Stimulated activated naive CD8-positive, alpha-beta T cell treated with anti-CD3 and anti-CD28 coated beads, Interleukin-15, amount 100 ng/mL, for 72 hours (primary cell): Measurements from ENCODE around the gene CENPN.

Experiments
- ATAC-seq: fragments of 150-1000 bp; cut with Tn5 transposase; 2 replicates; pipeline ENCODE4 v1.10.0; 2021; ENCODE audit warnings: mild to moderate bottlenecking, moderate library complexity
- DNase-seq, 2 donors: peaks; one replicate each; pipeline ENCODE4 v3.0.0; 2021 to 2022
- H3K27ac Mint-ChIP-seq, 2 donors: one replicate each; pipeline ENCODE4 v1.8.0; 2022; ENCODE audit warnings: mild to moderate bottlenecking in 2 of 2, mixed read lengths in 2 of 2, moderate library complexity in 2 of 2
- H3K27me3 Mint-ChIP-seq: one replicate; pipeline ENCODE4 v1.8.0; 2022; ENCODE audit warnings: mixed read lengths
- H3K4me1 Mint-ChIP-seq: one replicate; pipeline ENCODE4 v1.8.0; 2022; ENCODE audit warnings: mild to moderate bottlenecking, mixed read lengths
- H3K4me3 Mint-ChIP-seq, 2 donors: one replicate each; pipeline ENCODE4 v1.8.0; 2022; ENCODE audit warnings: mild to moderate bottlenecking in 2 of 2, mixed read lengths in 2 of 2, moderate library complexity in 1 of 2
- H3K9me3 Mint-ChIP-seq, 2 donors: one replicate each; pipeline ENCODE4 v1.8.0; 2022; ENCODE audit warnings: mixed read lengths in 2 of 2

The CENPN gene

GRCh38 chr16:80985611-80986010, 21.4 kb upstream of the CENPN start:
- Mint-ChIP-seq H3K27me3 (no peaks in the 10 kb centered on the region), H3K4me3 (no peak overlapping the region), H3K9me3 (no peaks in the 10 kb centered on the region), H3K4me1 (peaks cover 18% of the 10 kb centered on the region), H3K27ac (no peak overlapping the region)
- ATAC-seq (no peak), DNase-seq (no peak)

GRCh38 chr16:80986557-80986956, 20.5 kb upstream of the CENPN start:
- Mint-ChIP-seq H3K27me3 (no peaks in the 10 kb centered on the region), H3K4me3 (no peak overlapping the region), H3K4me1 (peaks cover 18% of the 10 kb centered on the region), H3K9me3 (no peaks in the 10 kb centered on the region), H3K27ac (no peak overlapping the region)
- no peak for ATAC-seq
- no peak for DNase-seq

- DNase-seq (no peak), ATAC-seq (no peak)
- Mint-ChIP-seq H3K4me1 (peaks cover 19% of the 10 kb centered on the region), H3K27ac (peak overlapping the region in 1 of 2 donors; percentile 10), H3K27me3 (no peaks in the 10 kb centered on the region), H3K4me3 (no peak overlapping the region), H3K9me3 (no peaks in the 10 kb centered on the region)
Measured at GRCh38 chr16:80988756-80989155, 18.3 kb upstream of the CENPN start.

DNA sequence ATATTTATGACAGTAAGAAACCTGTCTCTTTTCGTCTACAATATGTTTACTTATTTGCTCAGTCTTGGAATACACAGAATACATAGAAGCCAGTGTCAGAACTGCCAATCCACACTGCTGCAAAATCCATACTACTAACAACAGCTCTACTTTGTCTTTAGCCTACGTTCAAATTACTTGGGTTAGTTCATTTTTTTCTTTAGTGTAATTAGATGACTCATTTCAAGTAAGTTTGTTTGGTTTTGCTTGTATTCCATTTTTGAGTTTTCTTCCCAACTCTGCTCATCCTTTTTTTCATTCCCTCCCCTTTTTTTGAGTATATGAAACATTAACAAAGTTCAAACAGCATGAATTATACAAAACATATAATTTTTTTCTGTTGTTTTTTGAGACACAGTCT, 17.2 kb upstream of the CENPN start:
- DNase-seq (no peak), ATAC-seq (no peak)
- H3K4me1 Mint-ChIP-seq: peaks cover 29% of the 10 kb centered on the region
- H3K9me3 Mint-ChIP-seq: no peaks in the 10 kb centered on the region
- no peak overlapping the region for H3K27ac Mint-ChIP-seq
- no peaks in the 10 kb centered on the region for H3K27me3 Mint-ChIP-seq
- H3K4me3 Mint-ChIP-seq: no peak overlapping the region

- Mint-ChIP-seq H3K4me3 (no peak overlapping the region), H3K27me3 (no peaks in the 10 kb centered on the region), H3K27ac (no peak overlapping the region), H3K9me3 (no peaks in the 10 kb centered on the region), H3K4me1 (peaks cover 35% of the 10 kb centered on the region)
- no peak for ATAC-seq
- DNase-seq: no peak
Measured at GRCh38 chr16:80990577-80990976, 16.4 kb upstream of the CENPN start.

- DNase-seq: no peak
- no peak for ATAC-seq
- no peaks in the 10 kb centered on the region for H3K9me3 Mint-ChIP-seq
- H3K27me3 Mint-ChIP-seq: no peaks in the 10 kb centered on the region
- peaks cover 35% of the 10 kb centered on the region for H3K4me1 Mint-ChIP-seq
- no peak overlapping the region for H3K4me3 Mint-ChIP-seq
- H3K27ac Mint-ChIP-seq: peak overlapping the region in 1 of 2 donors; percentile 43
Measured at GRCh38 chr16:80990978-80991377, 16.0 kb upstream of the CENPN start.

- Mint-ChIP-seq H3K27me3 (no peaks in the 10 kb centered on the region), H3K27ac (no peak overlapping the region), H3K4me3 (no peak overlapping the region), H3K9me3 (no peaks in the 10 kb centered on the region), H3K4me1 (peaks cover 31% of the 10 kb centered on the region)
- no peak for ATAC-seq
- no peak for DNase-seq
Measured at GRCh38 chr16:80991792-80992430, 15.1 kb upstream of the CENPN start.

DNA sequence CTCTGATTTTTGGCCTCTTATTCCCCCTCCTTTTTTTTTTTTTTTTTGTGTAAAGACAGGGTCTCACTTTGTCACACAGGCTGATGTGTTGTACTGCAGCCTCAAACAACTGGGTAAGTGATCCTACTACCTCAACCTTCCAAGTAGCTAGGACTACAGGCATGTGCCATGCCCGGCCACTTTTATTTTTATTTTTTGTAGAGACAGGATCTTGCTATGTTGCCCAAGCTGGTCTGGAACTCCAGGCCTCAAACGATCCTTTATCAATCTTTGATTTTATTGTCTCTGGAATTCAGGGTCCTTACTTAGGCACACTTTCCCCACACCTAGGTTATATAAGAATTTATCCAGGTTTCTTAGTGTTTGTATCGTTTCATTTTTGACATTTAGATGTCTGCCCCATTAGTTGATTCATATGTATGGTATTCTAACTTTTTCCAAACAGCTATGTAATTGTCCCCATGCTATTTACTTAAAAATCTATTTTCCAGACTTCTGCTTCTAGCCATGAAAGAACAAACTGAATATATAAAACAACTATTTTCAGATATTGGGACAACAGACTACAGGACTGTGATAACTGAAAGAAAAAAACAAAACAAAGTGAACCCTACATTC, 14.2 kb upstream of the CENPN start:
- peaks cover 31% of the 10 kb centered on the region for H3K4me1 Mint-ChIP-seq
- H3K27me3 Mint-ChIP-seq: no peaks in the 10 kb centered on the region
- H3K4me3 Mint-ChIP-seq: no peak overlapping the region
- H3K9me3 Mint-ChIP-seq: no peaks in the 10 kb centered on the region
- H3K27ac Mint-ChIP-seq: no peak overlapping the region
- DNase-seq: no peak
- no peak for ATAC-seq

GRCh38 chr16:80993307-80993706, 13.7 kb upstream of the CENPN start:
- H3K4me3 Mint-ChIP-seq: no peak overlapping the region
- peaks cover 32% of the 10 kb centered on the region for H3K4me1 Mint-ChIP-seq
- H3K9me3 Mint-ChIP-seq: no peaks in the 10 kb centered on the region
- no peak for ATAC-seq
- no peak overlapping the region for H3K27ac Mint-ChIP-seq
- H3K27me3 Mint-ChIP-seq: no peaks in the 10 kb centered on the region
- DNase-seq: no peak

GRCh38 chr16:80993834-80994233, 13.2 kb upstream of the CENPN start:
- H3K4me3 Mint-ChIP-seq: no peak overlapping the region
- DNase-seq (no peak), ATAC-seq (no peak)
- peaks cover 0 to under 1% of the 10 kb centered on the region in 2 donors for H3K9me3 Mint-ChIP-seq
- no peak overlapping the region for H3K27ac Mint-ChIP-seq
- peaks cover 36% of the 10 kb centered on the region for H3K4me1 Mint-ChIP-seq
- no peaks in the 10 kb centered on the region for H3K27me3 Mint-ChIP-seq

DNA sequence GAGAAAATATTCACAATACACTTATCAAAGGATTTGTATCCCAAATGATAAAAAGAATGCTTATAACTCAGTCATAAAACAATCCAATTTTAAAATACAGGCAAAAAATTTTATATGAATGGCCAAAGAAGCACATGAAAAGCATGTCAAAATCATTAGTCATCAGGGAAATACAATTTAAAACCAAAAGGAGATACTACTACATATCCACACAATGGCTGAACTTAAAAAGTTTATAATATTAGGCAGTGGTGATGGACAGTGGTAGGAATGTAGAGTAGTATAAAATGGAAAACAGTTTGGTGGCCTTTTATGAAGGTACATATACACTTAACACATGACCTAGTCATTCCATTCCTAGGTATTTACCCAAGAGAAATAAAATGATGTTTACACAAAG, 12.6 kb upstream of the CENPN start:
- ATAC-seq: no peak
- peaks cover 42% of the 10 kb centered on the region for H3K4me1 Mint-ChIP-seq
- H3K27ac Mint-ChIP-seq: peak overlapping the region in 1 of 2 donors; percentile 35
- H3K9me3 Mint-ChIP-seq: peaks cover 0 to 7% of the 10 kb centered on the region in 2 donors
- no peaks in the 10 kb centered on the region for H3K27me3 Mint-ChIP-seq
- no peak for DNase-seq
- H3K4me3 Mint-ChIP-seq: no peak overlapping the region

DNA sequence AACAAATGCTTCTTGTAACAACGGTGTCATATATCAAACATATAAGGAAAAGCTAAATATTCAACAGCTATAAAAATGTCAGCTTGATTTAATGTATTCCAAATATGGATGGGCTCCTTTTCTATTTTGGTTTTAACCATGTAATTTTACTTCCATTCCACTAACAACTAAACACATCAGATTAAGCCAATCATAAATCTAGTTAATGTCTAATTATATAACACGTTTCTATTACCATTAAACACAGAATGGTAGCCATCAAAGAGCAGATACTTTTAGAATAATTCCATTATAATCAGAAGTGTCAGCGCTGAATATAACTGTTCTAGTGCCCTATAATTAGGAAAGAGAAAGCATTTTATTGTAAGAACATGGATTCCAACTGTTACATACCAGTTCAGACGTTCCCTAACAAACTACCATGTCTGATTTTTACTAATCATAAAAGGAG, 10.3 kb upstream of the CENPN start:
- peaks cover 65% of the 10 kb centered on the region for H3K4me1 Mint-ChIP-seq
- no peaks in the 10 kb centered on the region for H3K27me3 Mint-ChIP-seq
- H3K9me3 Mint-ChIP-seq: peaks cover 0 to 11% of the 10 kb centered on the region in 2 donors
- peak overlapping the region; percentile 84 to 93 for H3K27ac Mint-ChIP-seq
- ATAC-seq (no peak), DNase-seq (no peak)
- H3K4me3 Mint-ChIP-seq: peak overlapping the region; percentile 82 to 88

- peak overlapping the region; percentile 84 to 93 for H3K27ac Mint-ChIP-seq
- no peaks in the 10 kb centered on the region for H3K27me3 Mint-ChIP-seq
- peak overlapping the region; percentile 82 to 88 for H3K4me3 Mint-ChIP-seq
- peaks cover 70% of the 10 kb centered on the region for H3K4me1 Mint-ChIP-seq
- ATAC-seq (peak; percentile 52), DNase-seq (no peak)
- peaks cover 0 to 11% of the 10 kb centered on the region in 2 donors for H3K9me3 Mint-ChIP-seq
Measured at GRCh38 chr16:80997139-80997798, 9.7 kb upstream of the CENPN start.

DNA sequence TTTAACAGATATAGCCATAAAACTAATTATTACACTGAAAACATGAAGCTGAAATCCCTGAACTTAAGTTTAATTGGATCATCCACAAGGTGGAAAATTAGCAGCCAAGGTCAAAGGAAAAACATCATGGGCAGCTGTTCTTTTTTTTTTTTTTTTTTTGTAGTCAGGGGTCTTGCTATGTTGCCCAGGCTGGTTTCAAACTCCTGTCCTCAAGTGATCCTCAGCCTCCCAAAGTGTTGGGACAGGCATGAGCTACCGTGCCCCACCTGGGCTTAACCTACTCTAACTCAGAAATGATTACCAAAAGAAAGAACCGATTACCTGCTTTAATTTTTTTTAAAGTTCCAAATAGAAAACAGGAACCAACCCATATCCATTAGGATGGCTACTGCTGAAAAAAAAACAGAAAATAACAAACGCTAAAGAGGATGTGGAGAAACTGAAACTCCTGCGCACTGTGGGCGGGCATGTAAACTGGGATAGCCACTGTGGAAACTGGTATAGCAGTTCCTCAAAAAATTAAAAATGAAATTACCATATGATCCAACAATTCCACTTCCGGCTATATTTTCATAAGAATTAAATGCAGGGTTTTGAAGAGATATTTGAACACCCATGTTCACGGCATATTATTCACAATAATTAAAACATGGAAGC, 8.9 kb upstream of the CENPN start:
- H3K9me3 Mint-ChIP-seq: peaks cover 0 to 11% of the 10 kb centered on the region in 2 donors
- no peaks in the 10 kb centered on the region for H3K27me3 Mint-ChIP-seq
- H3K4me1 Mint-ChIP-seq: peaks cover 77% of the 10 kb centered on the region
- no peak for ATAC-seq
- DNase-seq: no peak
- H3K27ac Mint-ChIP-seq: peak overlapping the region in 1 of 2 donors; percentile 22
- H3K4me3 Mint-ChIP-seq: peak overlapping the region in 1 of 2 donors; percentile 26

DNA sequence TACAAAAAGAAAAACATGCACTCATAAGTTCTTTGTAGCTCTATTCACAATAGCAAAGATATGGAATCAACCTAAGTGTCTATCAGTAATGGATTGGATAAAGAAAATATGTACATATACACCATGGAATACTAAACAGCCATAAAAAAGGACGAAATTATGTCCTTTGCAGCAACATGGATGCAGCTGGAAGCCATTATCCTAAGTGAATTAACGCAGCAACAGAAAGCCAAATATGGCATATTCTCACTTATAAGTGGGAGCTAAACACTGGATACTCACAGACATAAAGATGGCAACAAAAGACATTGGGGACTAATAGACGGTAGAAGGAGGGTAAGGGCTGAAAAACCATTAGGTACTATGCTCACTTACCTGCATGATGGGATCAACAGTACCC, 6.1 kb upstream of the CENPN start:
- Mint-ChIP-seq H3K27me3 (no peaks in the 10 kb centered on the region), H3K27ac (no peak overlapping the region), H3K4me1 (peaks cover 86% of the 10 kb centered on the region), H3K9me3 (peaks cover 0 to 11% of the 10 kb centered on the region in 2 donors), H3K4me3 (no peak overlapping the region)
- ATAC-seq: no peak
- no peak for DNase-seq

DNA sequence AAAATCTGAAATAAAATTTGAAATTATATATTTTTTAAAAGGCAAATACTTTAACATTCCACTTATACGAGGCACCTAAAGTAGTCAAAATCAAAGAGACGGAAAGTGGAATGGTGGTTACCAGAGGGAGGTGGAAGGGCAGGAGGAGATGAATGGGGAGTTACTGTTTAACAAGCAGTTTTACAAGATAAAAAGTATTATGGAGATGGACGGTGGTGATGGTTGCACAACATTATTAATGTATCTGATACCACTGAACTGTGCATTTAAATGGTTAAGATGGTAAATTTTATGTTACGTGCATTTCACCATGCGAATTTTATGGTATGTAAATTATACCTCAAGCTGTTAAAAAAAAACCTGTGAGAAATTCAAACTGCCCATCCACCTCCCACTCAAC, 5.7 kb upstream of the CENPN start:
- DNase-seq (no peak), ATAC-seq (no peak)
- H3K4me3 Mint-ChIP-seq: no peak overlapping the region
- H3K27ac Mint-ChIP-seq: no peak overlapping the region
- H3K27me3 Mint-ChIP-seq: no peaks in the 10 kb centered on the region
- peaks cover 0 to 11% of the 10 kb centered on the region in 2 donors for H3K9me3 Mint-ChIP-seq
- peaks cover 89% of the 10 kb centered on the region for H3K4me1 Mint-ChIP-seq
